Skin epidermis (tissue), 12 donors: ENCODE measurements around the gene NDUFC2.
"Not testable (repeated sequence)": the region's sequence is repeated elsewhere in the genome, so short reads cannot be mapped to it uniquely, and the experiment has no call there.

Experiments used
- H3K27ac ChIP-seq, 21 experiments: fragments of 200-600 bp; sonication (generic) in 11 of 21; one replicate each; pipeline ENCODE4 v1.5.0; 2020; ENCODE audit warnings: mild to moderate bottlenecking in 3 of 21, inconsistent platforms in 2 of 21, moderate library complexity in 2 of 21
- H3K4me3 ChIP-seq, 7 experiments: fragments of 200-600 bp; sonication (generic) in 2 of 7; one replicate each; pipeline ENCODE4 v1.5.0; 2020; ENCODE audit warnings: inconsistent platforms in 2 of 7, mild to moderate bottlenecking in 2 of 7, moderate library complexity in 1 of 7

NDUFC2 gene

GRCh38 chr11:78080818-78081495, 1.3 kb upstream of the NDUFC2 start:
- H3K27ac ChIP-seq: no peak overlapping the region

GRCh38 chr11:78080084-78080817, 589 bp upstream of the NDUFC2 start:
- Histone ChIP-seq H3K27ac (peak overlapping the region; percentile 51 to 96 (median 90)), H3K4me3 (peak overlapping the region; percentile 59 to 99 (median 85))

More at GRCh38 chr11:78080818-78081495, 1.3 kb upstream of the NDUFC2 start:
- H3K4me3 ChIP-seq: no peak overlapping the region

GRCh38 chr11:78078218-78079167, 1.2 kb downstream of the NDUFC2 start:
- H3K27ac ChIP-seq: peak overlapping the region in 17 of 21 experiments; percentile 75 to 96 (median 90)

GRCh38 chr11:78077592-78077991, 2.1 kb downstream of the NDUFC2 start:
- H3K4me3 ChIP-seq: peak overlapping the region in 1 of 7 experiments; percentile 85
- not testable (repeated sequence) for H3K27ac ChIP-seq

More at GRCh38 chr11:78078218-78079167, 1.2 kb downstream of the NDUFC2 start:
- H3K4me3 ChIP-seq: peak overlapping the region; percentile 59 to 99 (median 85)

GRCh38 chr11:78076733-78077403, 2.8 kb downstream of the NDUFC2 start:
- no peak overlapping the region for H3K4me3 ChIP-seq
- no peak overlapping the region for H3K27ac ChIP-seq

GRCh38 chr11:78074756-78075155, 4.9 kb downstream of the NDUFC2 start:
- no peak overlapping the region for H3K27ac ChIP-seq

GRCh38 chr11:78072455-78072854, 7.2 kb downstream of the NDUFC2 start:
- H3K27ac ChIP-seq: no peak overlapping the region
- H3K4me3 ChIP-seq: no peak overlapping the region

More at GRCh38 chr11:78074756-78075155, 4.9 kb downstream of the NDUFC2 start:
- no peak overlapping the region for H3K4me3 ChIP-seq

GRCh38 chr11:78071717-78072116, 7.9 kb downstream of the NDUFC2 start:
- H3K4me3 ChIP-seq: no peak overlapping the region
- no peak overlapping the region for H3K27ac ChIP-seq

- Histone ChIP-seq H3K4me3 (no peak overlapping the region), H3K27ac (no peak overlapping the region)
Observed at GRCh38 chr11:78070621-78071020, 9.0 kb downstream of the NDUFC2 start.

GRCh38 chr11:78069465-78069864, 10.2 kb downstream of the NDUFC2 start:
- H3K27ac ChIP-seq: peak overlapping the region in 1 of 21 experiments; percentile 2
- no peak overlapping the region for H3K4me3 ChIP-seq

GRCh38 chr11:78067704-78068103, 12.0 kb downstream of the NDUFC2 start:
- Histone ChIP-seq H3K27ac (no peak overlapping the region), H3K4me3 (no peak overlapping the region)

GRCh38 chr11:78066471-78066870, 13.2 kb downstream of the NDUFC2 start:
- Histone ChIP-seq H3K27ac (peak overlapping the region in 1 of 21 experiments; percentile 15), H3K4me3 (no peak overlapping the region)

- no peak overlapping the region for H3K4me3 ChIP-seq
- no peak overlapping the region for H3K27ac ChIP-seq
Observed at GRCh38 chr11:78065203-78065602, 14.5 kb downstream of the NDUFC2 start.

GRCh38 chr11:78063440-78064181, 16.1 kb downstream of the NDUFC2 start, which contains the start of gene THRSP:
THRSP (plus strand) TSS chr11:78063861; CDS start chr11:78063882, 21 bp downstream.
- Histone ChIP-seq H3K27ac (peak within 1 kb of the TSS in 1 of 21 experiments; percentile 51), H3K4me3 (peak within 1 kb of the TSS in 1 of 7 experiments; percentile 5)

GRCh38 chr11:78062671-78063070, 17.0 kb downstream of the NDUFC2 start:
- no peak overlapping the region for H3K4me3 ChIP-seq
- H3K27ac ChIP-seq: peak overlapping the region in 1 of 21 experiments; percentile 51

GRCh38 chr11:78061921-78062311, 17.7 kb downstream of the NDUFC2 start:
- no peak overlapping the region for H3K4me3 ChIP-seq
- peak overlapping the region in 1 of 21 experiments; percentile 51 for H3K27ac ChIP-seq

- Histone ChIP-seq H3K27ac (peak overlapping the region in 2 of 21 experiments; percentile 24 to 51), H3K4me3 (no peak overlapping the region)
Observed at GRCh38 chr11:78061088-78061920, 18.4 kb downstream of the NDUFC2 start.

GRCh38 chr11:78060533-78060932, 19.1 kb downstream of the NDUFC2 start:
- Histone ChIP-seq H3K4me3 (no peak overlapping the region), H3K27ac (no peak overlapping the region)
